Esophagus muscularis mucosa (tissue), 4 donors: ENCODE data around the gene CEP97. TPM values are rescaled to one million over a fixed set of nuclear protein-coding genes. Genes with fewer than 3 reads are reported as not detected.

Source experiments
- DNase-seq: peaks from one replicate; pipeline ENCODE4 v3.0.0-alpha.2; 2017; ENCODE audit errors: extremely low spot score
- H3K27ac ChIP-seq, 4 donors: fragments of 200-600 bp; sonication (generic); replicated peaks in 1 of 4; 1 replicate in 3 of 4; 2 replicates in 1 of 4; pipeline ENCODE4 v1.5.1; 2016 to 2019; ENCODE audit warnings: mild to moderate bottlenecking in 1 of 4
- H3K27me3 ChIP-seq, 4 donors: fragments of 200-600 bp; sonication (generic); one replicate each; pipeline versions ENCODE4 v1.5.1 to v1.6.0; 2016 to 2019
- H3K36me3 ChIP-seq, 4 donors: fragments of 200-600 bp; sonication (generic); one replicate each; pipeline ENCODE4 v1.5.1; 2016 to 2019
- H3K4me1 ChIP-seq, 4 donors: fragments of 200-600 bp; sonication (generic); one replicate each; pipeline ENCODE4 v1.5.1; 2016 to 2019
- H3K4me3 ChIP-seq, 4 donors: fragments of 200-600 bp; sonication (generic); 1 replicate in 2 of 4; 2 replicates in 2 of 4; pipeline ENCODE4 v1.5.1; 2016 to 2019; ENCODE audit warnings: mild to moderate bottlenecking in 4 of 4, moderate library complexity in 1 of 4
- H3K9me3 ChIP-seq, 4 donors: fragments of 200-600 bp; sonication (generic); 1 replicate in 3 of 4; 2 replicates in 1 of 4; pipeline ENCODE4 v1.5.1; 2016 to 2019
- CTCF ChIP-seq, 3 experiments: fragments of 200-600 bp in 2 of 3; fragments of 450-650 bp in 1 of 3; sonication (generic) in 2 of 3; IDR thresholded peaks; one replicate each; pipeline ENCODE4 v1.5.1; 2017 to 2019; ENCODE audit warnings: antibody characterized with exemption in 3 of 3, mild to moderate bottlenecking in 2 of 3, moderate library complexity in 1 of 3
- EP300 ChIP-seq: sonication (generic); formaldehyde crosslinking; IDR thresholded peaks from one replicate; pipeline ENCODE4 v1.6.1; 2017; ENCODE audit warnings: antibody characterized with exemption
- POLR2A ChIP-seq: fragments of 450-650 bp; IDR thresholded peaks from one replicate; pipeline ENCODE4 v1.6.1; 2017; ENCODE audit warnings: antibody characterized with exemption, moderate library complexity, mild to moderate bottlenecking, low read depth
- POLR2AphosphoS5 ChIP-seq, 2 donors: sonication (generic); formaldehyde crosslinking; IDR thresholded peaks; one replicate each; pipeline ENCODE4 v1.6.1; 2017; ENCODE audit warnings: antibody characterized with exemption in 2 of 2
- WGBS: methylation state at CpG from one replicate; pipeline ENCODE4 v1.1.5; 2018; 5-methylcytosine and 5-hydroxymethylcytosine counted together
- intact Hi-C: fragments of 100-400 bp; cut with DNase I; formaldehyde crosslinking; loops from one replicate; pipeline ENCODE4 v1.15.1; 2023
- total RNA-seq, 4 donors: library from RNA; depleted of rRNA; stranded (reverse); fragments of >200 nt; gene quantifications; one replicate each; pipeline versions ENCODE4 v1.1.0 to v1.2.1, GENCODE V29; 2016

CEP97 gene
- total RNA-seq, 4 donors from 2014 or later, result 7.2 to 10.4 (median 8.0) TPM

DNA sequence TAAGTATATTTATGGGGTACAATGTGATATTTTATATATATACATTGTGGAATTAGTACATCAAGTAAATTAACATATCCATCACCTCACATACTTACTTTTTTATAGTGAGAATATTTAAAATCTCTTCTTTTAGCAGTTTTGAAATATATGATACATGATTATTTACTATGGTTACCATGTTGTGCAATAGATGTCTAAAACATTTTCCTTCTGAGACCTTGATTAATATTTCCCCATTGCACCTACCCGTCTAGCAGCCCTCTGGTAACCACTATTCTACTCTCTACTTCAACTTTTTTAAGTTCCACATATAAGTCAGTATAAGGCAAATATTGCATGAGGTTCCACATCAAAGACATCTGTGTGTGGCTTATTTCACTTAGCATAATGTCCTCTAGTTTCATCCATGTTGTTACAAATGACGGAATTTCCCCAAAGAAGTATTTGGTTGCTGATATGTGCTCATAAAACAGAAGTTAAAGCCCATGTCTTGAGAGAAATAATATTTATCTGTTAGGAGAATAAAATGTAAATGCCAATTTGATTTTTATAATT, 95.3 kb downstream of the CEP97 start:
- Histone ChIP-seq H3K27me3 (no peaks in the 10 kb centered on the region), H3K36me3 (peaks cover 10 to 36% (median 32%) of the 10 kb centered on the region in 4 donors), H3K4me1 (peaks cover under 1 to 17% (median 14%) of the 10 kb centered on the region in 4 donors), H3K4me3 (no peak overlapping the region), H3K27ac (no peak overlapping the region), H3K9me3 (no peaks in the 10 kb centered on the region)
- TF ChIP-seq POLR2AphosphoS5 (IDR thresholded peaks at IDR 0.05) (no peak), EP300 (no peak), POLR2A (no peak), CTCF (IDR thresholded peaks at IDR 0.05) (no peak)
- DNase-seq, result no peak
- intact Hi-C loops, result loop anchor here (10.0 kb wide), 1 partner anchor 155 kb away; no protein-coding TSS in a partner anchor
- 85% methylated on average over 2 of the region's 2 CpGs for WGBS

Other genes with a start within 250 kb of the CEP97 start
- 10 to 100 TPM; 13.7 to 23.3 (median 15.9) TPM for gene SENP7, start 211.4 kb upstream of the CEP97 start, total RNA-seq
- gene TRMT10C, start 162.7 kb upstream of the CEP97 start, total RNA-seq, result 10 to 100 TPM; 14.4 to 21.7 (median 17.3) TPM
- gene PCNP, start 150.4 kb upstream of the CEP97 start, total RNA-seq, result 100 to 1,000 TPM; 105 to 186 (median 124) TPM
- gene ZBTB11, start 47.5 kb upstream of the CEP97 start, total RNA-seq, result 10 to 100 TPM; 15.3 to 20.8 (median 16.9) TPM
- 1,000 to 10,000 TPM; 1,560 to 1,805 (median 1,727) TPM for gene RPL24, start 37.9 kb upstream of the CEP97 start, total RNA-seq
- gene NXPE3, start 54.6 kb downstream of the CEP97 start, total RNA-seq, result 10 to 100 TPM; 12.4 to 19.5 (median 17.8) TPM
- gene NFKBIZ, start 124.9 kb downstream of the CEP97 start, total RNA-seq, result 100 to 1,000 TPM in 1 of 4 donors, 10 to 100 TPM in 3; 49.8 to 103 (median 95.4) TPM